H9 (cell line): ENCODE measurements around the gene HMGA1. TPM values are rescaled to one million over a fixed set of nuclear protein-coding genes. Genes with fewer than 3 reads are reported as not detected.
"Not testable (repeated sequence)": the region's sequence is repeated elsewhere in the genome, so short reads cannot be mapped to it uniquely, and the experiment has no call there.

Experiments
- DNase-seq: peaks from one replicate; pipeline ENCODE4 v3.0.0-alpha.2; 2017
- H2AFZ ChIP-seq: one replicate; pipeline ENCODE4 v1.6.1; 2013; ENCODE audit warnings: mild to moderate bottlenecking, low read length, control low read depth, moderate library complexity
- H2AK5ac ChIP-seq: 2 replicates; pipeline ENCODE4 v1.6.1; 2013; ENCODE audit warnings: low read length, control low read depth, mixed read lengths; ENCODE audit not compliant: insufficient read length
- H2BK120ac ChIP-seq: one replicate; pipeline ENCODE4 v1.6.1; 2013; ENCODE audit warnings: low read depth, mild to moderate bottlenecking, low read length, control low read depth, inconsistent platforms; ENCODE audit not compliant: poor library complexity, severe bottlenecking
- H2BK12ac ChIP-seq: 2 replicates; pipeline ENCODE4 v1.6.1; 2013; ENCODE audit warnings: low read length, control low read depth, mixed read lengths, low read depth; ENCODE audit not compliant: insufficient read length
- H2BK15ac ChIP-seq: 2 replicates; pipeline ENCODE4 v1.6.1; 2013; ENCODE audit warnings: low read depth, low read length, control low read depth
- H2BK20ac ChIP-seq: one replicate; pipeline ENCODE4 v1.6.1; 2013; ENCODE audit warnings: low read depth, mild to moderate bottlenecking, low read length, control low read depth, inconsistent platforms; ENCODE audit not compliant: poor library complexity, severe bottlenecking
- H2BK5ac ChIP-seq: 2 replicates; pipeline ENCODE4 v1.6.1; 2013; ENCODE audit warnings: low read length, control low read depth, mixed read lengths; ENCODE audit not compliant: insufficient read length
- H3K14ac ChIP-seq: 2 replicates; pipeline ENCODE4 v1.6.1; 2013; ENCODE audit warnings: low read length, control low read depth; ENCODE audit not compliant: insufficient read depth
- H3K18ac ChIP-seq: 2 replicates; pipeline ENCODE4 v1.6.1; 2013; ENCODE audit warnings: low read depth, mild to moderate bottlenecking, mixed read lengths, low read length, control low read depth; ENCODE audit not compliant: insufficient read length
- H3K23ac ChIP-seq: 2 replicates; pipeline ENCODE4 v1.6.1; 2013; ENCODE audit warnings: low read length, control low read depth, mixed read lengths, low read depth; ENCODE audit not compliant: insufficient read length
- H3K23me2 ChIP-seq: 2 replicates; pipeline ENCODE4 v1.6.1; 2013; ENCODE audit warnings: low read depth, mild to moderate bottlenecking, mixed read lengths, low read length, control low read depth; ENCODE audit not compliant: insufficient read length, poor library complexity, severe bottlenecking
- H3K27ac ChIP-seq: 2 replicates; pipeline ENCODE4 v1.5.1; 2013; ENCODE audit warnings: low read length, control low read depth, mixed read lengths, low read depth; ENCODE audit not compliant: insufficient read length
- H3K27me3 ChIP-seq: 2 replicates; pipeline ENCODE4 v1.6.1; 2013; ENCODE audit warnings: low read length, control low read depth, inconsistent platforms; ENCODE audit not compliant: insufficient read depth
- H3K4ac ChIP-seq: 2 replicates; pipeline ENCODE4 v1.6.1; 2013; ENCODE audit warnings: low read depth, mild to moderate bottlenecking, control low read depth, inconsistent platforms, low read length, moderate library complexity
- H3K4me1 ChIP-seq: 2 replicates; pipeline ENCODE4 v1.6.1; 2013; ENCODE audit warnings: low read length, control low read depth, inconsistent platforms; ENCODE audit not compliant: insufficient read depth
- H3K4me2 ChIP-seq: 2 replicates; pipeline ENCODE4 v1.6.1; 2013; ENCODE audit warnings: low read length, control low read depth, mixed read lengths; ENCODE audit not compliant: insufficient read length, insufficient read depth
- H3K56ac ChIP-seq: 2 replicates; pipeline ENCODE4 v1.6.1; 2013; ENCODE audit warnings: low read depth, mild to moderate bottlenecking, mixed read lengths, low read length, control low read depth; ENCODE audit not compliant: insufficient read length
- H3K79me1 ChIP-seq: 2 replicates; pipeline ENCODE4 v1.6.1; 2013; ENCODE audit warnings: low read depth, mild to moderate bottlenecking, moderate library complexity, low read length, control low read depth, inconsistent platforms; ENCODE audit not compliant: insufficient read depth, poor library complexity, severe bottlenecking
- H3K79me2 ChIP-seq: 2 replicates; pipeline ENCODE4 v1.6.1; 2013; ENCODE audit warnings: low read length, control low read depth, inconsistent platforms; ENCODE audit not compliant: insufficient read depth
- H3K9ac ChIP-seq: 2 replicates; pipeline ENCODE4 v1.6.1; 2013; ENCODE audit warnings: low read length, control low read depth, mixed read lengths; ENCODE audit not compliant: insufficient read length; ENCODE audit errors: extremely low read depth
- H3K9me3 ChIP-seq: one replicate; pipeline ENCODE4 v1.6.1; 2013; ENCODE audit warnings: low read depth, low read length, inconsistent platforms; ENCODE audit not compliant: control insufficient read depth
- H3T11ph ChIP-seq: one replicate; pipeline ENCODE4 v1.6.1; 2013; ENCODE audit warnings: mild to moderate bottlenecking, low read length, control low read depth, inconsistent platforms
- H4K20me1 ChIP-seq: one replicate; pipeline ENCODE4 v1.6.1; 2013; ENCODE audit not compliant: control insufficient read depth, insufficient read length, insufficient read depth
- H4K5ac ChIP-seq: 2 replicates; pipeline ENCODE4 v1.6.1; 2013; ENCODE audit warnings: low read depth, mild to moderate bottlenecking, mixed read lengths, low read length, control low read depth; ENCODE audit not compliant: insufficient read length
- H4K8ac ChIP-seq: replicated peaks from 2 replicates; pipeline ENCODE4 v1.6.1; 2013; ENCODE audit warnings: low read length, control low read depth, mixed read lengths, low read depth; ENCODE audit not compliant: insufficient read length
- H4K91ac ChIP-seq: 2 replicates; pipeline ENCODE4 v1.6.1; 2013; ENCODE audit warnings: low read depth, mild to moderate bottlenecking, moderate library complexity, mixed read lengths, low read length, control low read depth; ENCODE audit not compliant: insufficient read length
- H3K27ac Mint-ChIP-seq, 3 experiments: 2 replicates in 2 of 3; 3 replicates in 1 of 3; pipeline ENCODE4 v1.8.0; 2020 to 2021; ENCODE audit warnings: mixed read lengths in 3 of 3, mild to moderate bottlenecking in 1 of 3, moderate library complexity in 1 of 3
- H3K27me3 Mint-ChIP-seq: 2 replicates; pipeline ENCODE4 v1.8.0; 2021; ENCODE audit warnings: low read depth, mild to moderate bottlenecking, moderate library complexity, mixed read lengths
- H3K36me3 Mint-ChIP-seq, 3 experiments: 2 replicates in 2 of 3; 3 replicates in 1 of 3; pipeline ENCODE4 v1.8.0; 2020 to 2021; ENCODE audit warnings: low read depth in 3 of 3, mixed read lengths in 3 of 3; ENCODE audit not compliant: insufficient read depth in 1 of 3
- H3K4me1 Mint-ChIP-seq, 2 experiments: 2 replicates each; pipeline ENCODE4 v1.8.0; 2020; ENCODE audit warnings: mixed read lengths in 2 of 2
- H3K4me3 Mint-ChIP-seq, 2 experiments: 2 replicates in 1 of 2; 3 replicates in 1 of 2; pipeline ENCODE4 v1.8.0; 2020 to 2021; ENCODE audit warnings: mild to moderate bottlenecking in 2 of 2, mixed read lengths in 2 of 2, moderate library complexity in 1 of 2
- H3K9me3 Mint-ChIP-seq, 2 experiments: 2 replicates in 1 of 2; 3 replicates in 1 of 2; pipeline ENCODE4 v1.8.0; 2020; ENCODE audit warnings: mild to moderate bottlenecking in 2 of 2, mixed read lengths in 2 of 2, moderate library complexity in 1 of 2
- WGBS: extraction: QIAGEN DNeasy Blood & Tissue Kit; methylation state at CpG from one replicate; pipeline ENCODE4 v1.1.7; 2013; ENCODE audit warnings: missing lambda C conversion rate, low lambda C conversion rate, mixed read lengths; ENCODE audit not compliant: insufficient read length; ENCODE audit errors: extremely low coverage; 5-methylcytosine and 5-hydroxymethylcytosine counted together
- total RNA-seq: library from RNA; stranded (reverse); gene quantifications from 2 replicates; pipeline ENCODE4 v1.2.1, GENCODE V29; 2021
- TF ChIP-seq, protein P1 (sequence below): fragments of 200-600 bp; sonication (generic); conservative IDR thresholded peaks from 3 replicates; pipeline ENCODE4 v1.8.0; 2021; ENCODE audit warnings: antibody characterized with exemption, mild to moderate bottlenecking

HMGA1 gene
- total RNA-seq, 1 experiment from 2014 or later, result 2,116 TPM

DNA sequence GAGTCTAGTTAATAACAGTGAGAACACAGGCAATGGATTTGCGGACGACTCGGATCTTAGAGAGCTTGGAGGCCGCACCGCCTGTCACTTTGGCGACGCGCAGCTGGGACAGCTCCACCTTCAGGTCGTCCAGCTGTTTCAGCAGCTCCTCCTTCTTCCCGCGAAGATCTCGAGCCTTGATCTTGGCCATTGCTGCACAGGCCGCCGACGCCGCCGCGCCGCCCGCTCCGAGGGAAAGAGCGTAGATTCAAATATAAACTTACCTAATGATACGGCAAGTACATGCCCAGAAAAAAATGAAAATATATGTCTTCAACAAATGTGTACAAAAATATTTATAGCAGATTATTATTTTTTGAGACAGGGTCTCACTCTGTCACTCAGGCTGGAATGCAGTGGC, 26.8 kb downstream of the HMGA1 start:
- not testable (repeated sequence) for H2BK20ac ChIP-seq, H2AFZ ChIP-seq, H2BK120ac ChIP-seq, DNase-seq, H4K91ac ChIP-seq, H3K9ac ChIP-seq, H3K14ac ChIP-seq, H3K27ac Mint-ChIP-seq, H3K27me3 Mint-ChIP-seq, H3K9me3 ChIP-seq, H3K4me2 ChIP-seq, H3K79me2 ChIP-seq, H3K4me1 ChIP-seq, H2BK12ac ChIP-seq, H3K4ac ChIP-seq, H4K5ac ChIP-seq, H2AK5ac ChIP-seq, H3K79me1 ChIP-seq, H2BK15ac ChIP-seq, H3K23ac ChIP-seq, H3K4me1 Mint-ChIP-seq, H3K4me3 Mint-ChIP-seq, H3K23me2 ChIP-seq, H3K27ac ChIP-seq, H2BK5ac ChIP-seq, H4K20me1 ChIP-seq, H3K18ac ChIP-seq, H4K8ac ChIP-seq, H3K27me3 ChIP-seq, H3K56ac ChIP-seq, H3T11ph ChIP-seq
- TF ChIP-seq, protein P1, sequence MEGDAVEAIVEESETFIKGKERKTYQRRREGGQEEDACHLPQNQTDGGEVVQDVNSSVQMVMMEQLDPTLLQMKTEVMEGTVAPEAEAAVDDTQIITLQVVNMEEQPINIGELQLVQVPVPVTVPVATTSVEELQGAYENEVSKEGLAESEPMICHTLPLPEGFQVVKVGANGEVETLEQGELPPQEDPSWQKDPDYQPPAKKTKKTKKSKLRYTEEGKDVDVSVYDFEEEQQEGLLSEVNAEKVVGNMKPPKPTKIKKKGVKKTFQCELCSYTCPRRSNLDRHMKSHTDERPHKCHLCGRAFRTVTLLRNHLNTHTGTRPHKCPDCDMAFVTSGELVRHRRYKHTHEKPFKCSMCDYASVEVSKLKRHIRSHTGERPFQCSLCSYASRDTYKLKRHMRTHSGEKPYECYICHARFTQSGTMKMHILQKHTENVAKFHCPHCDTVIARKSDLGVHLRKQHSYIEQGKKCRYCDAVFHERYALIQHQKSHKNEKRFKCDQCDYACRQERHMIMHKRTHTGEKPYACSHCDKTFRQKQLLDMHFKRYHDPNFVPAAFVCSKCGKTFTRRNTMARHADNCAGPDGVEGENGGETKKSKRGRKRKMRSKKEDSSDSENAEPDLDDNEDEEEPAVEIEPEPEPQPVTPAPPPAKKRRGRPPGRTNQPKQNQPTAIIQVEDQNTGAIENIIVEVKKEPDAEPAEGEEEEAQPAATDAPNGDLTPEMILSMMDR, result peak; percentile 25; the same call in 2 of the 3 replicates
- Mint-ChIP-seq H3K9me3 (peaks cover 18 to 27% of the 10 kb centered on the region in 2 experiments), H3K36me3 (peaks cover 8 to 18% (median 13%) of the 10 kb centered on the region in 3 experiments)
- WGBS, result no CpG with 5 or more reads among the region's 23 CpGs
